Erythroblast (primary cell): Measurements from ENCODE around the gene SYT9.

Source experiments
- GATA1 ChIP-seq: IDR thresholded peaks from 2 replicates; pipeline ENCODE4 v1.6.1; 2011; ENCODE audit warnings: low read depth, mild to moderate bottlenecking, control low read depth, low read length, moderate library complexity
- POLR2A ChIP-seq: IDR thresholded peaks from 2 replicates; pipeline ENCODE4 v1.6.1; 2011; ENCODE audit warnings: mild to moderate bottlenecking, low read length

DNA sequence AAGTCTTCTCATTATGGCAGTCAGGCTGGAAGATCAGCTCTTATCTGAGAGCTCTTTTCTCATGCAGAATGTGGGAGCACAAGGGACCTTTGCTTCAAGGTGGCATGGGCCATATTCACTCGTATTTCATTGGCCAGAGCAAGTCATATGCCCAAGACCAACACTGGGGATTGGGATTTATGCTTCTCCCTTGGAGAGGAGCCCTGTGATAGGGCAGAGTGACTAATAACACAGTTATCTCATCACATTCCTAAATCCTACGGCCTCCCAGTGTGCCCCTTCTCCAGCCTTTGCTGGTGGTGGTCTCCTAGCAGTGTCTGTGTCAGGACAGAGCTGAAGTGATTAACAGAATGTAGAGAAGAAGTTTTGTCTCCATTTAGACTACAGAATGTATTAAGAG lies 48.6 kb downstream of the SYT9 start:
- TF ChIP-seq POLR2A (no peak), GATA1 (no peak)
